CD14-positive monocyte (primary cell): Measurements from ENCODE around the gene CHCHD6. TPM values are rescaled to one million over a fixed set of nuclear protein-coding genes. Genes with fewer than 3 reads are reported as not detected.

Source experiments
- DNase-seq, 3 donors: peaks; one replicate each; pipeline ENCODE4 v3.0.0-alpha.2; 2011 to 2022
- H2AFZ ChIP-seq: 2 replicates; pipeline ENCODE4 v1.6.0; 2012; ENCODE audit warnings: mild to moderate bottlenecking, low read depth, low read length, inconsistent platforms; ENCODE audit not compliant: insufficient read depth, poor library complexity, severe bottlenecking
- H3K27ac ChIP-seq, 2 donors: 1 replicate in 1 of 2; 2 replicates in 1 of 2; pipeline ENCODE4 v1.5.1; 2012 to 2013; ENCODE audit warnings: low read length in 2 of 2, control low read depth in 1 of 2, inconsistent platforms in 1 of 2, low read depth in 1 of 2, mild to moderate bottlenecking in 1 of 2
- H3K27me3 ChIP-seq, 2 donors: one replicate each; pipeline versions ENCODE4 v1.6.0 to v1.6.1; 2011 to 2013; ENCODE audit warnings: low read length in 2 of 2; ENCODE audit not compliant: control insufficient read depth in 2 of 2, insufficient read depth in 2 of 2
- H3K36me3 ChIP-seq, 2 donors: replicated peaks in 1 of 2; 1 replicate in 1 of 2; 2 replicates in 1 of 2; pipeline versions ENCODE4 v1.5.1 to v1.6.1; 2012 to 2013; ENCODE audit warnings: low read length in 2 of 2, control low read depth in 1 of 2, inconsistent platforms in 1 of 2, mild to moderate bottlenecking in 1 of 2; ENCODE audit not compliant: insufficient read depth in 2 of 2, control insufficient read depth in 1 of 2
- H3K4me1 ChIP-seq, 2 donors: 1 replicate in 1 of 2; 2 replicates in 1 of 2; pipeline versions ENCODE4 v1.5.1 to v1.6.1; 2012 to 2013; ENCODE audit warnings: low read length in 2 of 2, control low read depth in 1 of 2, inconsistent platforms in 1 of 2, mild to moderate bottlenecking in 1 of 2, moderate library complexity in 1 of 2; ENCODE audit not compliant: insufficient read depth in 2 of 2, control insufficient read depth in 1 of 2
- H3K4me2 ChIP-seq: replicated peaks from 2 replicates; pipeline ENCODE3; 2012; ENCODE audit warnings: low read length, moderate library complexity, mild to moderate bottlenecking; ENCODE audit not compliant: poor library complexity, severe bottlenecking; ENCODE audit errors: extremely low read depth
- H3K4me3 ChIP-seq, 3 experiments: fragments of 200-600 bp in 1 of 3; sonication (generic) in 1 of 3; replicated peaks in 1 of 3; 1 replicate in 2 of 3; 2 replicates in 1 of 3; pipeline ENCODE4 v1.5.1; 2011 to 2013; ENCODE audit warnings: low read length in 3 of 3, mild to moderate bottlenecking in 3 of 3, control low read depth in 2 of 3, low read depth in 2 of 3, inconsistent platforms in 1 of 3, moderate library complexity in 1 of 3
- H3K79me2 ChIP-seq: 2 replicates; pipeline ENCODE4 v1.6.0; 2012; ENCODE audit warnings: mild to moderate bottlenecking, control low read depth, inconsistent platforms, low read length, moderate library complexity; ENCODE audit not compliant: insufficient read depth
- H3K9ac ChIP-seq: 2 replicates; pipeline ENCODE4 v1.6.0; 2017; ENCODE audit warnings: low read length, mild to moderate bottlenecking; ENCODE audit not compliant: insufficient read depth, poor library complexity, severe bottlenecking
- H3K9me3 ChIP-seq, 2 donors: replicated peaks in 1 of 2; 1 replicate in 1 of 2; 2 replicates in 1 of 2; pipeline versions ENCODE4 v1.5.1 to v1.6.1; 2012 to 2013; ENCODE audit warnings: low read length in 2 of 2, control low read depth in 1 of 2; ENCODE audit not compliant: control insufficient read depth in 1 of 2, insufficient read depth in 1 of 2
- H4K20me1 ChIP-seq: 2 replicates; pipeline ENCODE4 v1.6.0; 2012; ENCODE audit warnings: mild to moderate bottlenecking, low read length, control low read depth, moderate library complexity; ENCODE audit not compliant: insufficient read depth
- H3K27ac Mint-ChIP-seq, 7 donors: one replicate each; pipeline ENCODE4 v1.8.0; 2020; ENCODE audit warnings: mild to moderate bottlenecking in 7 of 7, mixed read lengths in 7 of 7, moderate library complexity in 6 of 7, inconsistent platforms in 2 of 7
- H3K27me3 Mint-ChIP-seq, 3 donors: one replicate each; pipeline ENCODE4 v1.8.0; 2021 to 2022; ENCODE audit warnings: low read depth in 3 of 3, mild to moderate bottlenecking in 3 of 3, mixed read lengths in 3 of 3, moderate library complexity in 3 of 3, inconsistent platforms in 1 of 3
- H3K36me3 Mint-ChIP-seq, 2 donors: one replicate each; pipeline ENCODE4 v1.8.0; 2020; ENCODE audit warnings: mixed read lengths in 2 of 2, inconsistent platforms in 1 of 2, mild to moderate bottlenecking in 1 of 2
- H3K4me1 Mint-ChIP-seq: one replicate; pipeline ENCODE4 v1.8.0; 2020; ENCODE audit warnings: mild to moderate bottlenecking, mixed read lengths
- H3K4me3 Mint-ChIP-seq, 2 donors: one replicate each; pipeline ENCODE4 v1.8.0; 2020; ENCODE audit warnings: mild to moderate bottlenecking in 2 of 2, mixed read lengths in 2 of 2, moderate library complexity in 1 of 2
- H3K9me3 Mint-ChIP-seq, 7 donors: one replicate each; pipeline ENCODE4 v1.8.0; 2020 to 2022; ENCODE audit warnings: mixed read lengths in 7 of 7, mild to moderate bottlenecking in 6 of 7, moderate library complexity in 6 of 7, inconsistent platforms in 2 of 7
- WGBS: methylation state at CpG from one replicate; pipeline ENCODE4 v1.1.5; 2013; ENCODE audit warnings: missing lambda C conversion rate; ENCODE audit not compliant: insufficient coverage; 5-methylcytosine and 5-hydroxymethylcytosine counted together
- intact Hi-C, 2 donors: fragments of 100-400 bp; cut with micrococcal nuclease; formaldehyde crosslinking; loops; one replicate each; pipeline versions ENCODE4 v1.15.0 to v1.15.1; 2023
- polyA minus RNA-seq: library from RNA; depleted of rRNA, polyadenylated mRNA; stranded (reverse); fragments of >200 nt; gene quantifications from 2 replicates; pipeline ENCODE4 v1.2.3, GENCODE V29; 2012
- polyA plus RNA-seq, 3 donors: library from polyadenylated mRNA; depleted of rRNA in 1 of 3; unstranded in 2 of 3; stranded (reverse) in 1 of 3; fragments of 300-500 nt in 2 of 3; fragments of >200 nt in 1 of 3; fragmentation: Illumina TruSeq in 2 of 3; gene quantifications; 1 replicate in 2 of 3; 2 replicates in 1 of 3; pipeline ENCODE4 v1.2.3, GENCODE V29; 2012 to 2021
- total RNA-seq, 12 experiments: library from RNA in 1 of 12; stranded (reverse) in 1 of 12; fragments of 120-200 nt in 1 of 12; gene quantifications; one replicate each; pipeline ENCODE4 v1.2.4 and lab custom pipeline; 2013 to 2026; ENCODE audit warnings: mixed read lengths in 6 of 12, inconsistent platforms in 1 of 12
- TF ChIP-seq, protein P1 (sequence below): fragments of 200-600 bp; IDR thresholded peaks from one replicate; pipeline ENCODE4 v1.8.0; 2022; ENCODE audit warnings: antibody characterized with exemption, mild to moderate bottlenecking

The CHCHD6 gene, protein sequence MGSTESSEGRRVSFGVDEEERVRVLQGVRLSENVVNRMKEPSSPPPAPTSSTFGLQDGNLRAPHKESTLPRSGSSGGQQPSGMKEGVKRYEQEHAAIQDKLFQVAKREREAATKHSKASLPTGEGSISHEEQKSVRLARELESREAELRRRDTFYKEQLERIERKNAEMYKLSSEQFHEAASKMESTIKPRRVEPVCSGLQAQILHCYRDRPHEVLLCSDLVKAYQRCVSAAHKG
- total RNA-seq (2013): 3.0 TPM
- polyA plus RNA-seq (1 to 10 TPM; 1.1 to 1.8 (median 1.8) TPM), polyA minus RNA-seq (1.6 and 1.7 TPM in 2 replicates), total RNA-seq (lab: John Stamatoyannopoulos, UW) (0.42 to 3.2 (median 0.82) reads per million in 11 experiments)

DNA sequence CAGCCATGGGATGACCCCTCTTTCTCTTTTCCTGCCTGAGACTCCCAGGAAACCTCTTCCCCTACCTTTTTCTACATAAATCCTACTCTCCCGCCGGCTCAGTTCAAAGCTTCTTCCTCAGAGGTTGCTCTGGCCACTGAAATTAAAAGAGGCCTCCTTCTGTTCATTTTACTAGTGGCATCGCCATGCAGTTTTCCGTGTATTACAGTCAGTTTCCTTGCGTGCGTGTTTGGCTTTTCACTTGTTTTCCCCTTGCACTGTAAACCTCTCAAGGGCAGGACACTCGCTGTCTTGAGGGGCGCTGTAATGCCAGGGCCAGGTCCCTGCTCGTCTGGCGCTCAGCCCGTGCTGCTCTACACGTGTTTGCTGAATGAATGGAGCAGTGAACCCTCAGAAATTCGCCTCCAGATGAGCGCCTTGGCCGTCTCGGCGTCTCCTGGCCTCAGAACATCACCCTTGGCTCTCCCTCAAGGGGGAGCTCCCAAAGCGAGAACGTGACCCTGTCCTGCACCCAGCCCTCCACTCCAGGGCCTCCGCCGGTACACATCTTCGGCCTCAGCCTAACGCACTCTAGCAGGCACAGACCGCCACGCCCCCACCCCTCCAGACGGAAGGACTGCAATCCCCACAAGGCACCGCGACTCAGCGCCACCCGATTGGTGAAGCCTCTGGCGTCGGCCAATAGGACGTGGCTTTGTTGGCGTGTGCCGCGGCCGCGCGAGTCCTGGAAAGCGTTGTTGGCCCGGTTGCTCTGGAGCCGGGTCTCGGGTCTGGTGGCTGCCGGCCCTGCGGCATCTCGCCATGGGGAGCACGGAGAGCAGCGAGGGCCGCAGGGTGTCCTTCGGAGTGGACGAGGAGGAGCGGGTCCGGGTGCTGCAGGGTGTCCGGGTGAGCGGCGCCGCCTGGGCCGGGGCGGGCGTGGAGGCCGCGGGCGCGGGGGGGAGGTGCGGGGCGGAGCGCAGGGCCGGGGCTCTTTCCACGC lies at the start of gene CHCHD6:
Gene CHCHD6, plus strand, starts transcription at position 729 of the 982 bp plus-strand sequence. Its CDS starts 73 bp downstream, at position 802.
- Mint-ChIP-seq H3K4me1 (peaks cover 17% of the 10 kb centered on the region), H3K9me3 (peaks cover 0 to 3% (median 0%) of the 10 kb centered on the region in 7 donors), H3K27ac (peak within 1 kb of the TSS in 5 of 7 donors; percentile 24 to 82 (median 59)), H3K36me3 (no peaks in the 10 kb centered on the region), H3K27me3 (peaks cover 28 to 54% (median 34%) of the 10 kb centered on the region in 3 donors), H3K4me3 (peak within 1 kb of the TSS; percentile 95 to 97)
- no peaks in the 10 kb centered on the region for H3K79me2 ChIP-seq
- peak within 1 kb of the TSS; percentile 92 for H3K4me2 ChIP-seq
- peaks cover 12 to 40% of the 10 kb centered on the region in 2 donors for H3K27me3 ChIP-seq
- H2AFZ ChIP-seq: peak within 1 kb of the TSS; percentile 97
- no peaks in the 10 kb centered on the region for H3K9me3 ChIP-seq
- peak; percentile 88 to 93 (median 90) for DNase-seq
- peak within 1 kb of the TSS; percentile 72 for H3K9ac ChIP-seq
- H3K4me1 ChIP-seq: peaks cover 14 to 18% of the 10 kb centered on the region in 2 donors
- H3K27ac ChIP-seq: no peak within 1 kb of the TSS
- H3K4me3 ChIP-seq: peak within 1 kb of the TSS; percentile 56 to 90 (median 71)
- WGBS: 5% methylated on average over 64 of the region's 69 CpGs
- no peaks in the 10 kb centered on the region for H4K20me1 ChIP-seq
- H3K36me3 ChIP-seq: no peaks in the 10 kb centered on the region
- intact Hi-C loops: loop anchor here in 1 of 2 donors (10.0 kb wide), 1 partner anchor 281 kb away; the partner anchor contains the start of gene PLXNA1
- TF ChIP-seq, protein P1, sequence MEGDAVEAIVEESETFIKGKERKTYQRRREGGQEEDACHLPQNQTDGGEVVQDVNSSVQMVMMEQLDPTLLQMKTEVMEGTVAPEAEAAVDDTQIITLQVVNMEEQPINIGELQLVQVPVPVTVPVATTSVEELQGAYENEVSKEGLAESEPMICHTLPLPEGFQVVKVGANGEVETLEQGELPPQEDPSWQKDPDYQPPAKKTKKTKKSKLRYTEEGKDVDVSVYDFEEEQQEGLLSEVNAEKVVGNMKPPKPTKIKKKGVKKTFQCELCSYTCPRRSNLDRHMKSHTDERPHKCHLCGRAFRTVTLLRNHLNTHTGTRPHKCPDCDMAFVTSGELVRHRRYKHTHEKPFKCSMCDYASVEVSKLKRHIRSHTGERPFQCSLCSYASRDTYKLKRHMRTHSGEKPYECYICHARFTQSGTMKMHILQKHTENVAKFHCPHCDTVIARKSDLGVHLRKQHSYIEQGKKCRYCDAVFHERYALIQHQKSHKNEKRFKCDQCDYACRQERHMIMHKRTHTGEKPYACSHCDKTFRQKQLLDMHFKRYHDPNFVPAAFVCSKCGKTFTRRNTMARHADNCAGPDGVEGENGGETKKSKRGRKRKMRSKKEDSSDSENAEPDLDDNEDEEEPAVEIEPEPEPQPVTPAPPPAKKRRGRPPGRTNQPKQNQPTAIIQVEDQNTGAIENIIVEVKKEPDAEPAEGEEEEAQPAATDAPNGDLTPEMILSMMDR: no peak
